NCI-H446 (cell line): ENCODE results near the gene CACNA1F.

Experiments used
- DNase-seq, 2 experiments: peaks; one replicate each; lab custom pipeline; 2025; lab: John Stamatoyannopoulos, UW

The CACNA1F gene

DNA sequence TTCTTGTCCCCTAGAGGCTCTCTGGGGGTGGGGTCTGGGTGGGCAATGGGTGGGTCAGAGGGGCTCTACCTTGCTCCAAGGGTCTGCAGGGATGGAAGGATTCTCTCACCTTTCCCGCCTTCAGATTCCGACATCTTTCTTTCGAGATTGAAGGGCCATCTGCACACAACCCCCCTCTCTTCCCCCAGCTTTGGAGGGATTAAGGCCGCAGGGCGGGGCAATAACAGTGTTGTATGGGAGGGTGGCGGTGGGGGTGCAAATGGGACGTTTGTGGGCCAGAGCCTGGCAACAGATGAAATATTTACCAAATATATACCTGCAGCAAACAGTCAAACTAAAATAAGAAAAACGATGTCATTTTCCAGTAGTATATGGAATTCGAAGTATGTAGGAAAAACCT, at the start of gene CACNA1F:
TSS of gene CACNA1F (minus strand) at position 165 of the 400 bp plus-strand sequence. CDS start at position 134, 31 bp downstream.
- no peak for DNase-seq

DNA sequence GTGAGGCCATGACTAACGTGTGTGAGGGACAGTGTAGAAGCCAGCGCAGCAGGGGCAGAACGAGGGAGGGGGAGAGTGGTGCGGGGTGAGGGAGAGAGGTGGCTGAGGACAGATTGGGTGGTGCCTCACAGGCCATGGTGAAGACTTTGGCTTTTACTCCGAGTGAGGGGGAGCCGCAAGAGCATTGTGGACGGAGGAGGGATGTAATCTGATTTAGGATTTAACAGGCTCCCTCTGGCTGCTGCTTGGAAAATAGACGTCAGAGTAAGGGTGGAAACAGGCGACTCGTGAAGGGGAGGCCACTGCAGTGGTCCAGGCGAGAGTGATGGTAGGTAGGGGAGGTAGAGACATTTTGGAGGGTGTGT, 49.5 kb upstream of the CACNA1F start:
- DNase-seq = peak in 1 of 2 experiments; percentile 9

DNA sequence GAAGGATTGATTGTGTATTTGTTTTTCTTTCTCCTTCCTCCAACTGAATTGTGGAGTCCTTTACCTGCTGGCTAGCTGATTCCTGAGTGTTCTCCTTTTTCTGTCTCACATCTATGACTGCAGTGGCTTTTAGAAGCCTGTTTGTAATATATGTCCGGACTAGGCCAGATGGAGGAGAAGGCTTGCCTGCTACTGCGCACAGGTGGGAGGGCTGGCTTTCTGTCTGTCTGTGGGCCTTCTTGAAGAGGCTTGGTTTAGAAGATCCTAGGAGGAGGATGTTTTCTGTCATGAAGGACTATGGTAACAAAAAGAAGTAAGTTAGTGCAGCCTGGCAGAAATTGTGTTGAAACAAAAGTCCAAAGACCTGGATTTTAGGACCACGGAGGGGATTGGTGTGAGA, 44.9 kb upstream of the CACNA1F start:
- DNase-seq = no peak

DNA sequence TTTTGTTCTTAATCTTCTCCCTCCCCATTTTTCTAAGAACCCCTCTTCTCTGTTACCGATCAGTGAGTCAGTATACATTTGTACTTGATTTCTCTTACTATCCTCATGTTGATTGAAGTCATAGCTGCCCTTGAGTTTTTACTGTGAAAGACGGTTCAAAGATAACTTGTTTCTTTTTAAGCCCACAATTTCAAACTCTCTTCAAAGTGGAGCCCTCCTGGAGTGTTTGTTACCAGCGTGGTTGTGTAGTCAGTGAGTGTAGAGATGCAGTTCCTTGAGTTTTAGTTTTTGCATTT, 44.3 kb upstream of the CACNA1F start:
- DNase-seq = no peak

- DNase-seq = no peak
Measured at GRCh38 chrX:49276671-49277534, 43.8 kb upstream of the CACNA1F start.

DNA sequence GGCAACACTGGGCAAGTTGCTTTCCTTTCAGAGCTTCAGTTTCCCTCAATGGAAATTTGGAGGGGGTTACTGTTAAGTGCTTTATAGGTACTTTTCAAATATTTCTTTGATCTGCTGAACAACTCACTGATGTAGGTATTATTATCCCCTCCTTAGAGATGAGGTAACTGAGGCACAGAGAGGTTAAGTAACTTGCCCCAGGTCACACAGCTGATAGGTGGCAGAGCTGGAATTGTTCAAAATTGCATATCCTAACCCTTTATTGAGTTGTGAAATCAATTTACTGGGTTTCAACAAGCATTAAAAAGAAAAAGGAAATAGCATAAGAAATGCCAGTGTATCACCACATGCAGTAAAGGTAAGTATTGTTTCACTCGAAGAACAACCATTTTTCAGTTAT, 43.1 kb upstream of the CACNA1F start:
- DNase-seq = no peak

- DNase-seq = no peak
Measured at GRCh38 chrX:49273181-49273727, 40.1 kb upstream of the CACNA1F start.

GRCh38 chrX:49272421-49272820, 39.3 kb upstream of the CACNA1F start:
- DNase-seq = no peak

GRCh38 chrX:49271341-49271740, 38.2 kb upstream of the CACNA1F start:
- DNase-seq = no peak

DNA sequence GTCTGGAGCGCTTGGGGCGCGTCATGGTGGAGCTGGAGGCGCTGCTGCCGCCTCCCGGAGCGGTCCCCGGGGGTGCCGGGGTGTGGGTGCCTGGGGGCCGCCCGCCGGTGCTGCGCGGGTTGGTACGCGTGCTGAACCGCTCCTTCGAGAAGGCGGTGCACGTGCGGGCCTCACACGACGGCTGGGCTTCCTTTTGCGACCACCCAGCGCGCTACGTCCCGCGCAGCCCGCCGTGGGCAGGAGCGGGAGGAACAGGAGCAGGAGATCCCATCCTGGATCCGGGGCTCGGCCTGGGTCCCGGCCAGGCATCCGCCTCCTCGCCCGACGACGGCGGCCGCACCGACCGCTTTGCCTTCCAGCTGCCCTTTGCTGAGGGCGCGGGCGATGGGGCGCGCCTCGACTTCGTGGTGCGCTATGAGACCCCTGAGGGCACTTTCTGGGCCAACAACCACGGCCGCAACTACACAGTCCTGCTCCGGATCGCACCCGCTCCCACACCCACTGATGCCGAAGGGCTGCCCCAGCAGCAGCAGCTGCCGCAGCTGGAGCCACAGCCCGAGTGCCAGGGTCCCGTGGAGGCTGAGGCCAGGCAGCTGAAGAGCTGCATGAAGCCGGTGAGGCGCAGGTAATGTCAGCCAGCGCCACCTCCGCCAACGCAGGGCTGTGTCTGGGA, 37.2 kb upstream of the CACNA1F start:
- DNase-seq = no peak

GRCh38 chrX:49269767-49270248, 36.7 kb upstream of the CACNA1F start, which contains the start of gene PPP1R3F:
PPP1R3F (plus strand) TSS chrX:49269793; CDS start chrX:49269870, 77 bp downstream.
- peak in 1 of 2 experiments; percentile 55 for DNase-seq

DNA sequence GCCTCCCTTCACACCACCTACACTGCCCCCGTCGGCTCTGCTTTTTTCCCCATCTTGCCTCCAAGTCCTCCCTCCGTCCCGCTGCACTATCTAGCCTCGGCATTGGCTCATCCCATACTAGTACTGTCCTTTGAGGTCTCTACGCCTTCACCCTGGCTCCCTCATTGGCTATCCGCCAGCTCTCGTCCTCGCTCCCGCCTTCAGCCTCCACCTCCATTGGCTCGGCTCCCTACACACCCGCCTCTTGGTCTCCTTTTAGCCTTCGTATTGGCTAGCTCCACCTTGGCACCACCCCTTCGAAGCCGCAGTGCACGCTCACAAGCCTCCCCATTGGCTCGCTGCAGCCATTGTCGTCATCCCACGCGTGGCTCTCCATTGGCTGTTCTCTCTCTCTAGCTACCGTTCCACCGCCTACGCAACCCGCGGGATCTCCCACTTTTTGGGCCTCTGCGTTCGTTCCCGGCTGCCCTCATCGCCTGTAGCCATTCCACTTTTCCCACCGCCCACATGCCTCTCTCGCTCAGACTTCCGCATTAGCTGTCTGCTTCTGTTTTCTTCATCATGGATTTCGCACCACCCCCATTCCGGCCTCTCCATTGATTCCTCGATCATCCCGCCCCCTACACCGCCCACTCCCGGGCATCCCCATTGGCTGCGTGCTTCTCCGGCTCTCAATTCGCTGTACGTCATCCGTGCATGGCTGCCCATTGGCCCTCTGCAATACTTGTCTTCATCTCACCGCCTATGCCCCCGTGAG, 36.0 kb upstream of the CACNA1F start:
- DNase-seq = peak; percentile 94 to 97

DNA sequence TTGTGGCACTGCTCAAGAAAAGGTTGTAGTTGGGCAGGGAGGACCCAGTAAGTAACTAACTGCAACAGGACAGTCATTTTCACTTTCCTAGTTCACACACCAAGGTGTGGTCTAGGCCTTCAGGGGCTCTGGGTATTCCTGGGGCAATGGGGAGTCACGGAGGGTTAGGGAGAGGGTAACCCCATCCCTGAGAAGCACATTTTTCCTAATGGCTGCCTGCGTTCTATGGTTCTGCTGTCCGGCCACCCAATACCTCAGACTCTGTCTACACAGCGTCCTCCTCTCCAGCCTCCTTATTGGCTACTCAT, 35.5 kb upstream of the CACNA1F start:
- DNase-seq = no peak

GRCh38 chrX:49266523-49267445, 33.6 kb upstream of the CACNA1F start:
- DNase-seq = no peak

GRCh38 chrX:49264460-49264859, 31.3 kb upstream of the CACNA1F start, which contains the start of gene FOXP3:
FOXP3 (minus strand) TSS chrX:49264710; CDS start chrX:49258505, 6,205 bp downstream.
- DNase-seq = no peak

GRCh38 chrX:49263631-49264030, 30.5 kb upstream of the CACNA1F start:
- no peak for DNase-seq

- no peak for DNase-seq
Measured at GRCh38 chrX:49262603-49263002, 29.5 kb upstream of the CACNA1F start.

GRCh38 chrX:49260221-49260985, 27.3 kb upstream of the CACNA1F start:
- no peak for DNase-seq

GRCh38 chrX:49258749-49259124, 25.6 kb upstream of the CACNA1F start:
- no peak for DNase-seq
